Muscle of leg (tissue), 11 donors: Measurements from ENCODE around the gene SIK1. TPM values are rescaled to one million over a fixed set of nuclear protein-coding genes. Genes with fewer than 3 reads are reported as not detected.
"Not testable (repeated sequence)": the region's sequence is repeated elsewhere in the genome, so short reads cannot be mapped to it uniquely, and the experiment has no call there.

Source experiments
- DNase-seq: peaks from one replicate; pipeline ENCODE4 v3.0.0; 2013
- H3K27ac ChIP-seq: one replicate; pipeline ENCODE4 v1.5.1; 2013; ENCODE audit warnings: mild to moderate bottlenecking, low read length, control low read depth
- H3K27me3 ChIP-seq: one replicate; pipeline ENCODE4 v1.6.1; 2013; ENCODE audit warnings: low read length; ENCODE audit not compliant: control insufficient read depth, insufficient read depth
- H3K36me3 ChIP-seq: one replicate; pipeline ENCODE4 v1.6.1; 2013; ENCODE audit warnings: low read length; ENCODE audit not compliant: control insufficient read depth, insufficient read depth
- H3K4me1 ChIP-seq: one replicate; pipeline ENCODE4 v1.6.1; 2013; ENCODE audit warnings: low read length; ENCODE audit not compliant: control insufficient read depth, insufficient read depth
- H3K4me3 ChIP-seq: one replicate; pipeline ENCODE4 v1.5.1; 2013; ENCODE audit warnings: low read length, control low read depth
- H3K9me3 ChIP-seq: replicated peaks from 2 replicates; pipeline ENCODE4 v1.6.1; 2013; ENCODE audit warnings: low read depth, low read length; ENCODE audit not compliant: control insufficient read depth
- WGBS: methylation state at CpG from one replicate; pipeline ENCODE4 v1.1.5; 2013; ENCODE audit warnings: missing lambda C conversion rate; ENCODE audit not compliant: insufficient coverage; 5-methylcytosine and 5-hydroxymethylcytosine counted together
- polyA plus RNA-seq, 8 donors: library from polyadenylated mRNA; unstranded; fragments of 120-200 nt; gene quantifications; one replicate each; pipeline versions ENCODE4 v1.2.1 to v1.2.3, GENCODE V29; 2013; ENCODE audit warnings: inconsistent platforms in 1 of 8, low replicate concordance in 1 of 8; ENCODE audit not compliant: insufficient read length in 8 of 8, insufficient read depth in 1 of 8
- total RNA-seq: library from RNA; stranded (reverse); fragments of 120-200 nt; gene quantifications from one replicate; pipeline ENCODE4 v1.2.4, GENCODE V29; 2013

SIK1 gene
- total and polyA plus RNA-seq, 9 donors = 0.66 to 6.8 (median 2.1) TPM; not detected in 1

DNA sequence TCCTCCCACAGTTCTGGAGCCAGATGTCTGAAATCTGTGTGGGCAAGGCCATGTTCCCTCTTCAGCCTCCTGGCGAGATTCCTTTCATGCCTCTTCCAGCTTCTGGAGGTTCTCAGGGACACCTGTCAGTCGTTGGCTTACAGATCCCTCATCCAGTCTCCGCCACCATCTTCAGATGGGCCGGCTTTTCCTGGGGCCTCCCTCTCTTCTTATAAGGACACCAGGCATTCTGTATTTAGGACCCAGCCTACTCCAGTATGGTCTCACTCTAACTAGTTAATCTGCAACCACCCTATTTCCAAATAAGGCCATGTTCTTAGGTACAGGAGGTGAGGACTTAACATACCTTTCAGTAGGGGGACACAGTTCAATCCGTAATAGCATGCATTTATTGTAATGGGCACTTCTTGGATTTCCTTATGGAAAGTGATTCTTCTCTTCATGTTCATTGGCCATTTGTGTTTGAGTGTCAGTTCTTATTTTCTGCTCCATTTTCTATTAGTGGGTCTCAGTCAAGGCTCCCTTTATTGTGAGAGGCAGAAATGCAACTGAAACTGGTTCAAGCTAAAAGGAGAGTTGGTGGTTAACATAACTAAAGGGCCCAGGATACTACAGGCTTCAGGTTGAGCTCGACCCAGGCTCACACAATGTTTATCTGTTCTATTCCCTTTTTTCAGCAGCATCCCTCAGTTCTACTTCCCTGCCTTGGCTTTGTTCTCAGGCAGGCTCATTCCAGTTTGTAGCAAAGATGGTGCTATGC is 12.6 kb upstream of the SIK1 start:
- not testable (repeated sequence) for H3K9me3 ChIP-seq, H3K27ac ChIP-seq, DNase-seq, H3K4me3 ChIP-seq, H3K27me3 ChIP-seq, H3K4me1 ChIP-seq, H3K36me3 ChIP-seq
- WGBS = no CpG with 5 or more reads among the region's 6 CpGs

GRCh38 chr21:43436272-43436671 is 9.3 kb upstream of the SIK1 start:
- not testable (repeated sequence) for H3K36me3 ChIP-seq, H3K27ac ChIP-seq, H3K9me3 ChIP-seq, DNase-seq, H3K27me3 ChIP-seq, H3K4me1 ChIP-seq, H3K4me3 ChIP-seq
- no CpG with 5 or more reads among the region's 9 CpGs for WGBS

DNA sequence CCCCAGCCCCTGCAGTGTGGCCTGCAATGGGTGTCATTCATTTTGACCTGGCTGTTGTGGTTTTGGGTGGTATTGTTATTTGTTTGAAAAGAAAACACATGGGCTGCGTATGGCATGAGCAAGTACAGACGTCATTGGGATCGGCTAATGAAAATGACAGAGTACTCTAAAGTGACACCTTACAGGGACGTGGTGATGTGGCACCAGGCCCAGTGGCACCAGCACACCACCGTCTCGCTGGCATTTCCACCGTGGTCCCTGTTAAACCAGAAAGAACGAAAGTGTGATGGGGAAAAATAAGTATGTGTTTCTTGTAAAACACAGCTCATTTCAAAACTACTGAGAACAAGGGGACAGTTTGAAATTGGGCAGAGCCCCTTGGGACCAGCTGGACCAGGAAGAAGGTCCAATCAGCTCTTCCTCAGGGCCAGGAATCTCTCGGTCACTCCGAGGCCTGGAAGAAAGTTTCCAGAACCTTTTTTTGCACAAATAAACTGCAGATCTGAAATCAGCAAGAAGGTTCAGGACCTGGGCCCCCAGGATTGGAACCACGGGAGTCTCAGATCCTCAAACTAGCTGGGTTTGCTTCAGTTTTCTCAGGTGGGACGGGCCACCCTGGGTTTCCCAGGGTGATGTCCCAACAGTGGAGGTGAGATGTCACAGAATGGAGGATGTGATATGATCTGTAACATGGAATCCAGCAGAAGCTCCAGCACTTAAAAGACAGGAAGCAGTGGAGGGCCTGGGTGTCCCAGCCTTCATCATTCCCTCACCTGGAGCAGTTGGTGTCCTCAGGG is 6.6 kb upstream of the SIK1 start:
- not testable (repeated sequence) for H3K27me3 ChIP-seq, H3K4me1 ChIP-seq, H3K27ac ChIP-seq, H3K4me3 ChIP-seq, H3K36me3 ChIP-seq, H3K9me3 ChIP-seq, DNase-seq
- WGBS = no CpG with 5 or more reads among the region's 12 CpGs

DNA sequence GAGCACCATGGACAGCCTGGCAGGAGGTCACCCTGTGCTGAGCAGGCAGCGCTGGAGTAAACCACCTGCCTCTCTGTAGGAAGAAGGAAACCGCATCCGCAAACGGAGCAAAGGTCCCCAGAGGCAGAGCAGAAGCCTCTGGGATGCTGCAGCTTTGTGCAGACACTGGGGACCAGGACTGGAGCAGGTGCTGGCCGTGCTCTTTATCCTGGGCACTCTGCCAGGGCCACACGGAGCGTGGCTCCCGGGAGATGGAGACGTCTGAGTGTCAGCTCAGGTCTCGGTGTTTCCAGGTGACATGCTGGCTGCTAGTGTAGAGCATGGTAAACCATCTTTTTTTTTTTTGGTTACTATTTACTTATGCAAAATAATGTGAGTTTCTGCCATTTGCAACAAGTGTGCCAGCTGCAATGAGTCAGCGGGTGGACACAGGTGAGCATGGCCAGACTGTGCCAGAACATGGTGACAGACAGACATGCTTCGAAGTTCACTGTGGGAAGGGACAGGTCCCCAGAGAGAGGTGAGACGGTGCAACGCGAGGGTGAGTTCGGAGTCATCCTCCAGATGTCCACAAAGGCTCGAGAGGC is 4.0 kb upstream of the SIK1 start:
- not testable (repeated sequence) for H3K27me3 ChIP-seq, DNase-seq, H3K36me3 ChIP-seq, H3K27ac ChIP-seq, H3K4me1 ChIP-seq, H3K4me3 ChIP-seq, H3K9me3 ChIP-seq
- no CpG with 5 or more reads among the region's 17 CpGs for WGBS

GRCh38 chr21:43428964-43429363 is 2.0 kb upstream of the SIK1 start:
- not testable (repeated sequence) for H3K27me3 ChIP-seq, DNase-seq, H3K27ac ChIP-seq, H3K36me3 ChIP-seq, H3K4me3 ChIP-seq, H3K4me1 ChIP-seq, H3K9me3 ChIP-seq
- WGBS = no CpG with 5 or more reads among the region's 6 CpGs

GRCh38 chr21:43427242-43427559 is 270 bp upstream of the SIK1 start:
- no CpG with 5 or more reads among the region's 53 CpGs for WGBS
- H3K9me3 ChIP-seq, H3K36me3 ChIP-seq, H3K27me3 ChIP-seq, H3K27ac ChIP-seq, DNase-seq, H3K4me1 ChIP-seq, H3K4me3 ChIP-seq: not testable (repeated sequence)

- not testable (repeated sequence) for DNase-seq, H3K4me1 ChIP-seq, H3K27me3 ChIP-seq, H3K36me3 ChIP-seq, H3K27ac ChIP-seq, H3K4me3 ChIP-seq, H3K9me3 ChIP-seq
- no CpG with 5 or more reads among the region's 43 CpGs for WGBS
Observed at GRCh38 chr21:43426004-43426403, 927 bp downstream of the SIK1 start.

- H3K4me1 ChIP-seq, H3K36me3 ChIP-seq, H3K27me3 ChIP-seq, H3K27ac ChIP-seq, H3K9me3 ChIP-seq, DNase-seq, H3K4me3 ChIP-seq: not testable (repeated sequence)
- WGBS = no CpG with 5 or more reads among the region's 15 CpGs
Observed at GRCh38 chr21:43419475-43419874, 7.5 kb downstream of the SIK1 start.

GRCh38 chr21:43414576-43414975 is 12.4 kb downstream of the SIK1 start:
- DNase-seq, H3K4me1 ChIP-seq, H3K4me3 ChIP-seq, H3K36me3 ChIP-seq, H3K27ac ChIP-seq, H3K27me3 ChIP-seq, H3K9me3 ChIP-seq: not testable (repeated sequence)
- no CpG with 5 or more reads among the region's 5 CpGs for WGBS

- H3K4me3 ChIP-seq, H3K27me3 ChIP-seq, H3K27ac ChIP-seq, H3K9me3 ChIP-seq, DNase-seq, H3K36me3 ChIP-seq, H3K4me1 ChIP-seq: not testable (repeated sequence)
- WGBS = no CpG with 5 or more reads among the region's 28 CpGs
Observed at GRCh38 chr21:43412020-43412788, 14.7 kb downstream of the SIK1 start.
